IMR-90 (cell line): ENCODE data around the gene ERVMER34-1. TPM values are rescaled to one million over a fixed set of nuclear protein-coding genes. Genes with fewer than 3 reads are reported as not detected.

Source experiments
- ATAC-seq: fragments of 200-7000 bp; cut with Tn5 transposase; 2 replicates; pipeline ENCODE4 v1.9.1; 2020; ENCODE audit warnings: low read depth, mild to moderate bottlenecking, moderate library complexity
- BruUV-seq: library from RNA; stranded (reverse); fragments of 400-500 nt; replicated peaks from 2 replicates; lab custom pipeline; 2021; lab: Mats Ljungman, UMichigan
- CTCF ChIA-PET: fragments of 300-600 bp; formaldehyde crosslinking; extraction: SDS; loops from one replicate; lab custom pipeline; 2021; ENCODE audit warnings: antibody characterized with exemption; lab: Yijun Ruan, JAX
- POLR2A ChIA-PET: fragments of 300-600 bp; sonication (Branson Sonifier 250); formaldehyde crosslinking; loops from one replicate; lab custom pipeline; 2022; ENCODE audit warnings: antibody characterized with exemption; ENCODE audit not compliant: unreplicated experiment; lab: Charles Lee
- DNase-seq: peaks from one replicate; pipeline ENCODE4 v3.0.0; 2013
- H2AFZ ChIP-seq: replicated peaks from 2 replicates; pipeline ENCODE3; 2013; ENCODE audit warnings: low read length, mild to moderate bottlenecking; ENCODE audit not compliant: poor library complexity
- H2AK5ac ChIP-seq: 2 replicates; pipeline ENCODE4 v1.6.1; 2013; ENCODE audit warnings: low read depth, low read length, inconsistent platforms
- H2AK9ac ChIP-seq: replicated peaks from 2 replicates; pipeline ENCODE3; 2013; ENCODE audit warnings: mild to moderate bottlenecking, low read depth, low read length, moderate library complexity; ENCODE audit not compliant: poor library complexity
- H2BK120ac ChIP-seq: 2 replicates; pipeline ENCODE4 v1.6.1; 2013; ENCODE audit warnings: low read depth, low read length, inconsistent platforms
- H2BK15ac ChIP-seq: 3 replicates; pipeline ENCODE4 v1.6.1; 2013; ENCODE audit warnings: low read depth, low read length, inconsistent platforms
- H2BK20ac ChIP-seq: 2 replicates; pipeline ENCODE4 v1.6.1; 2013; ENCODE audit warnings: low read depth, mild to moderate bottlenecking, inconsistent platforms, low read length, moderate library complexity
- H2BK5ac ChIP-seq: 2 replicates; pipeline ENCODE4 v1.6.1; 2013; ENCODE audit warnings: mild to moderate bottlenecking, low read depth, low read length, inconsistent platforms; ENCODE audit not compliant: poor library complexity, severe bottlenecking
- H3K14ac ChIP-seq: replicated peaks from 2 replicates; pipeline ENCODE4 v1.6.1; 2013; ENCODE audit warnings: low read depth, low read length, inconsistent platforms
- H3K18ac ChIP-seq: 2 replicates; pipeline ENCODE4 v1.6.1; 2013; ENCODE audit warnings: low read depth, low read length, control low read depth
- H3K23ac ChIP-seq: 2 replicates; pipeline ENCODE4 v1.6.1; 2013; ENCODE audit warnings: low read depth, low read length, inconsistent platforms
- H3K27ac ChIP-seq: 2 replicates; pipeline ENCODE4 v1.5.1; 2013; ENCODE audit warnings: mild to moderate bottlenecking, control low read depth, low read length; ENCODE audit not compliant: insufficient read depth
- H3K27me3 ChIP-seq: 2 replicates; pipeline ENCODE4 v1.6.1; 2013; ENCODE audit warnings: low read length; ENCODE audit not compliant: control insufficient read depth, insufficient read depth
- H3K36me3 ChIP-seq: 2 replicates; pipeline ENCODE4 v1.6.1; 2013; ENCODE audit warnings: low read length, mixed read lengths; ENCODE audit not compliant: control insufficient read depth, insufficient read depth
- H3K4ac ChIP-seq: 2 replicates; pipeline ENCODE4 v1.6.1; 2013; ENCODE audit warnings: low read depth, low read length, inconsistent platforms
- H3K4me1 ChIP-seq: 2 replicates; pipeline ENCODE4 v1.6.1; 2013; ENCODE audit warnings: low read length, mixed read lengths; ENCODE audit not compliant: control insufficient read depth, insufficient read depth
- H3K4me2 ChIP-seq: 2 replicates; pipeline ENCODE4 v1.6.1; 2013; ENCODE audit warnings: low read depth, mild to moderate bottlenecking, control low read depth, low read length, moderate library complexity
- H3K4me3 ChIP-seq: 2 replicates; pipeline ENCODE4 v1.5.1; 2013; ENCODE audit warnings: low read depth, mild to moderate bottlenecking, control low read depth, low read length, moderate library complexity; ENCODE audit not compliant: insufficient read depth
- H3K56ac ChIP-seq: 2 replicates; pipeline ENCODE4 v1.6.1; 2013; ENCODE audit warnings: low read length, inconsistent platforms; ENCODE audit not compliant: insufficient read depth; ENCODE audit errors: extremely low read depth
- H3K79me1 ChIP-seq, 2 experiments: 2 replicates each; pipeline ENCODE4 v1.6.1; 2013; ENCODE audit warnings: low read length in 2 of 2, inconsistent platforms in 1 of 2, low read depth in 1 of 2
- H3K9ac ChIP-seq: 2 replicates; pipeline ENCODE4 v1.6.1; 2013; ENCODE audit warnings: low read depth, low read length, control low read depth
- H3K9me1 ChIP-seq: 2 replicates; pipeline ENCODE4 v1.6.1; 2013; ENCODE audit warnings: low read length, inconsistent platforms; ENCODE audit not compliant: insufficient read depth
- H3K9me3 ChIP-seq: 2 replicates; pipeline ENCODE4 v1.6.1; 2013; ENCODE audit warnings: low read length; ENCODE audit not compliant: control insufficient read depth, insufficient read depth
- H4K20me1 ChIP-seq: 2 replicates; pipeline ENCODE4 v1.6.1; 2013; ENCODE audit warnings: low read length, inconsistent platforms; ENCODE audit not compliant: insufficient read depth
- H4K5ac ChIP-seq: 2 replicates; pipeline ENCODE4 v1.6.1; 2013; ENCODE audit warnings: mild to moderate bottlenecking, low read depth, low read length, control low read depth
- H4K8ac ChIP-seq, 2 experiments: 2 replicates each; pipeline ENCODE4 v1.6.1; 2013; ENCODE audit warnings: low read depth in 2 of 2, low read length in 2 of 2, control low read depth in 1 of 2, inconsistent platforms in 1 of 2
- H4K91ac ChIP-seq: 2 replicates; pipeline ENCODE4 v1.6.1; 2013; ENCODE audit warnings: low read depth, low read length, inconsistent platforms; ENCODE audit not compliant: insufficient read depth
- NFE2L2 ChIP-seq: fragments of 150-350 bp; IDR thresholded peaks from 2 replicates; pipeline ENCODE4 v1.6.1; 2016; ENCODE audit warnings: low read depth, mild to moderate bottlenecking, low read length
- POLR2A ChIP-seq: IDR thresholded peaks from 2 replicates; pipeline ENCODE4 v1.6.1; 2012; ENCODE audit warnings: mild to moderate bottlenecking, low read depth, low read length
- dilution Hi-C: fragments of 300-500 bp; cut with HindIII; formaldehyde crosslinking; loops from one replicate; pipeline ENCODE4 v1.14.3; 2018; ENCODE audit warnings: low sequenced_read_pairs; ENCODE audit not compliant: unreplicated experiment
- in situ Hi-C: fragments of 300-500 bp; cut with MboI; formaldehyde crosslinking; loops from 3 replicates; pipeline ENCODE4 v1.14.3; 2019; ENCODE audit warnings: low sequenced_read_pairs, inconsistent platforms, mixed read lengths
- intact Hi-C: fragments of 100-400 bp; cut with micrococcal nuclease; formaldehyde crosslinking; loops from 2 replicates; pipeline ENCODE4 v1.10.0; 2022
- polyA plus RNA-seq, 3 experiments: library from polyadenylated mRNA; depleted of rRNA; stranded (reverse); fragments of >200 nt; gene quantifications; 2 replicates each; pipeline ENCODE4 v1.2.3, GENCODE V29; 2012; ENCODE audit warnings: low replicate concordance in 1 of 3
- total RNA-seq: library from RNA; depleted of rRNA; stranded (reverse); fragments of >200 nt; gene quantifications from 2 replicates; pipeline ENCODE4 v1.2.3, GENCODE V29; 2012

Gene ERVMER34-1
- total and polyA plus RNA-seq, 2 of the 4 experiments (the other 2 are of a cell fraction): not detected

DNA sequence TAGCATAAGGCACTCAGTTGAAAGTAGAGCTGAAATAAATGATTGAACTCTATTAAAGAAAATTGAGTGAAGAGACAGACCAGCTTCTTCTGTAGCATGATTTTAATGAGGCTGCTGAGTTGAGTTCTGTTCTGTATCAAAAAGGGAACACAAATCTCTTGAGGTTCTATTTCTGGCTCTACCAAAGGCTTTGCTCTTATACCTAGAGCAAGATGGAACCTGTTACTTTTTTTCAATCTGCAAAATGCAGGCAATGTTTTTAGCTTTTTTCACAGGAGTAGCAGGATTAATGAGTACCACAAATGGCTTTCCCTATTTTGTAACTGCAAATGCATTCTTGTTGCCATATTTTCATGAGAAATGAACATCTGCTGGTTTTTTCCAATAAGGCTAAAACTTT lies 4.2 kb upstream of the ERVMER34-1 start:
- H2BK20ac ChIP-seq: no peak overlapping the region
- ChIA-PET CTCF (no interaction called here), POLR2A (no interaction called here)
- ATAC-seq: no peak
- H3K4me2 ChIP-seq: no peak overlapping the region
- H3K9me3 ChIP-seq: no peaks in the 10 kb centered on the region
- no peak overlapping the region for H4K5ac ChIP-seq
- no peaks in the 10 kb centered on the region for H3K9me1 ChIP-seq
- intact Hi-C loops: no loop called here
- no peak overlapping the region for H3K27ac ChIP-seq
- BruUV-seq: no TSS peak
- no peak overlapping the region for H2BK5ac ChIP-seq
- H3K4ac ChIP-seq: no peak overlapping the region
- no peak for TF ChIP-seq POLR2A
- TF ChIP-seq NFE2L2: no peak
- no peak overlapping the region for H2AK5ac ChIP-seq
- no peak overlapping the region for H2AFZ ChIP-seq
- H3K27me3 ChIP-seq: peaks cover 17% of the 10 kb centered on the region
- H3K9ac ChIP-seq: no peak overlapping the region
- dilution Hi-C loops: no loop called here
- H3K4me3 ChIP-seq: no peak overlapping the region
- no peak overlapping the region for H2BK120ac ChIP-seq
- no peak overlapping the region for H3K14ac ChIP-seq
- H3K36me3 ChIP-seq: no peaks in the 10 kb centered on the region
- H4K20me1 ChIP-seq: no peaks in the 10 kb centered on the region
- peaks cover 4% of the 10 kb centered on the region; the same call in 1 of the 2 replicates for H3K4me1 ChIP-seq
- H3K18ac ChIP-seq: no peak overlapping the region
- H3K56ac ChIP-seq: no peak overlapping the region
- H2AK9ac ChIP-seq: no peak overlapping the region
- H3K79me1 ChIP-seq: no peaks in the 10 kb centered on the region
- no peak overlapping the region for H4K91ac ChIP-seq
- in situ Hi-C loops: no loop called here
- H3K23ac ChIP-seq: no peak overlapping the region
- H4K8ac ChIP-seq: no peak overlapping the region
- no peak overlapping the region for H2BK15ac ChIP-seq
- DNase-seq: no peak
